Rectal smooth muscle tissue (tissue), 1 donor: ENCODE measurements around the gene PI16.

Experiments used
- H3K27ac ChIP-seq: one replicate; pipeline ENCODE4 v1.7.0; 2013; ENCODE audit warnings: low read depth, low read length, inconsistent platforms
- H3K27me3 ChIP-seq: one replicate; pipeline ENCODE4 v1.7.0; 2013; ENCODE audit warnings: low read length; ENCODE audit not compliant: control insufficient read depth, insufficient read depth
- H3K36me3 ChIP-seq: one replicate; pipeline ENCODE4 v1.7.0; 2013; ENCODE audit warnings: low read length; ENCODE audit not compliant: control insufficient read depth, insufficient read depth
- H3K4me1 ChIP-seq: one replicate; pipeline ENCODE4 v1.7.0; 2013; ENCODE audit warnings: low read length; ENCODE audit not compliant: control insufficient read depth, insufficient read depth
- H3K4me3 ChIP-seq: one replicate; pipeline ENCODE4 v1.7.0; 2013; ENCODE audit warnings: low read length
- H3K9ac ChIP-seq: one replicate; pipeline ENCODE4 v1.7.0; 2013; ENCODE audit warnings: low read length

The PI16 gene

GRCh38 chr6:36920049-36920448 is 34.5 kb upstream of the PI16 start:
- no peak overlapping the region for H3K27ac ChIP-seq
- no peaks in the 10 kb centered on the region for H3K27me3 ChIP-seq
- no peak overlapping the region for H3K4me3 ChIP-seq
- H3K4me1 ChIP-seq = peaks cover 19% of the 10 kb centered on the region
- H3K9ac ChIP-seq = no peak overlapping the region
- H3K36me3 ChIP-seq = peaks cover 26% of the 10 kb centered on the region

DNA sequence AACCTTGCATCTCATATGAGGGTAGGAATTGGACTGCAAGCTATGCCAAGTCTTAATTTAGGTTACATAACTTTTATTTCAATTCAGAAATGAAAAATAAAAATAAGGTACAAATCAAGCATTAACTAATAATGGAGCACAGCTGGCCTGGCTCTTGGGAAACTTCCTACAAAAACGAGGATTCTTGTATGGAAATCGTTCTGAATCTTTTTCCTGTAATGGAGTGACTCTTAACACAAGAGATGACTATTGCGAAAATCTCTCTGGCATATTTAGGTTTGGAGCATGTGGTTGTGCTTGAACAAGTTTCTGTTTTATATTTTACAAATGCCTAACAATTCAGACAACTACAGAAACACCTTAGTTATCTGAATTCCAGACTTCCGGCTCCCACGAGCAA is 34.0 kb upstream of the PI16 start:
- Histone ChIP-seq H3K9ac (no peak overlapping the region), H3K27ac (no peak overlapping the region), H3K4me1 (peaks cover 19% of the 10 kb centered on the region), H3K4me3 (no peak overlapping the region), H3K36me3 (peaks cover 24% of the 10 kb centered on the region), H3K27me3 (no peaks in the 10 kb centered on the region)

DNA sequence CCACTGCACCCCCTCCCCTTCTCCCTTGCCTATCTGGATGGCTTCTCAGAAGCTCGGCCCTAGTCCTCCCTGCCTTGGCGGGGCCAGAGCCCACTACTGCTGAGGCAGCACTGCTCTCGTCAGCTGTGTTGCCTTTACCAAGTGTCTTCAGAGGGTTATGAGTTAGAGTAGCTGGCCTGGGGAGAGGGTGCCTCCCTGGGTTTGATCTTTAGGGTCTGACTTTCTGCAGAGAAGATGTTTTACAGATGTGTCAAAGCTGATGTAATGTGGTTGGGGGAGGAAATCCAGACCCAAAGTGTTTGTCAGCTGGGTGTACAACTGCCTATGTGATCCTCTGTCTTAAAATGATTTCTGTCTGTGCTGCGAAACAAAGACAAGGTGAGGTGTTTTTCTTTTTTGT is 30.4 kb upstream of the PI16 start:
- Histone ChIP-seq H3K27me3 (no peaks in the 10 kb centered on the region), H3K4me1 (peaks cover 4% of the 10 kb centered on the region), H3K27ac (no peak overlapping the region), H3K36me3 (peaks cover 15% of the 10 kb centered on the region), H3K4me3 (no peak overlapping the region), H3K9ac (no peak overlapping the region)

DNA sequence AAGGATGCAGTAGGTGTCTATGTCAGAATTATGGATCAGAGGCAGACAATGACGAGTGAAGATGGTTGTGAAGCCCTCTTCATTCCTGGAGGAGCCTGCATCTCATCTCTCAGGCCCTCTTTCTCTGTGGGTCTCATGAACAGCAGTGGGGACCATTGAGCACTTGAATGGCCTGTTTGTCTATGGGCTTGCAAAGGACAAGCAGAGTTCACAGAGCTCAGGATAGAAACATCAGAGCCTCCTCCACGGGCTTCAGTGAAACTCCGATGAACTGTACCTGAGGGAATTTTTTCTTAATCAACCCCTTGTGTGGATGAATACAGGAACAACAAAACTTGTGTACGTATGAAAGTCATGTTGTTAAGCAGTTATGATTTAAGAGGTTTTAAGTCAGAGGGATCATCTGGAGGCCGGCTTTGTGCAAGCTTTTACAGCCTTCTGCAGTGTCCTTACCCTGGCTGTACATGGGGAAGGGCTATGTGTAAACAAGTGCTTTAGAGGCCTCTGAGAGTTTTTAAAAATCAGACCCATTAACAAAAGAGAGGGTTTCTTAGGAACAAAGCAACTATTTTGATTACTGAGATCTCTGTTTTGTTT is 29.7 kb upstream of the PI16 start:
- H3K4me3 ChIP-seq = no peak overlapping the region
- H3K27me3 ChIP-seq = no peaks in the 10 kb centered on the region
- H3K4me1 ChIP-seq = peaks cover 4% of the 10 kb centered on the region
- no peak overlapping the region for H3K9ac ChIP-seq
- no peak overlapping the region for H3K27ac ChIP-seq
- H3K36me3 ChIP-seq = peaks cover 15% of the 10 kb centered on the region

- Histone ChIP-seq H3K27me3 (no peaks in the 10 kb centered on the region), H3K4me3 (no peak overlapping the region), H3K4me1 (peaks cover 4% of the 10 kb centered on the region), H3K36me3 (peaks cover 15% of the 10 kb centered on the region), H3K27ac (no peak overlapping the region), H3K9ac (no peak overlapping the region)
Observed at GRCh38 chr6:36925809-36926208, 28.7 kb upstream of the PI16 start.

- Histone ChIP-seq H3K27ac (peak overlapping the region; percentile 52), H3K9ac (no peak overlapping the region)
Observed at GRCh38 chr6:36926708-36927513, 27.6 kb upstream of the PI16 start.

GRCh38 chr6:36927691-36928546 is 26.6 kb upstream of the PI16 start:
- H3K4me1 ChIP-seq = peaks cover 4% of the 10 kb centered on the region
- H3K9ac ChIP-seq = no peak overlapping the region
- H3K36me3 ChIP-seq = peaks cover 15% of the 10 kb centered on the region
- peak overlapping the region; percentile 25 for H3K27ac ChIP-seq
- no peak overlapping the region for H3K4me3 ChIP-seq
- H3K27me3 ChIP-seq = no peaks in the 10 kb centered on the region

More at GRCh38 chr6:36926708-36927513, 27.6 kb upstream of the PI16 start:
- Histone ChIP-seq H3K4me3 (no peak overlapping the region), H3K4me1 (peaks cover 4% of the 10 kb centered on the region), H3K36me3 (peaks cover 15% of the 10 kb centered on the region), H3K27me3 (no peaks in the 10 kb centered on the region)

- H3K36me3 ChIP-seq = peaks cover 9% of the 10 kb centered on the region
- no peak overlapping the region for H3K4me3 ChIP-seq
- H3K27me3 ChIP-seq = no peaks in the 10 kb centered on the region
- H3K27ac ChIP-seq = peak overlapping the region; percentile 25
- peaks cover 4% of the 10 kb centered on the region for H3K4me1 ChIP-seq
- H3K9ac ChIP-seq = no peak overlapping the region
Observed at GRCh38 chr6:36928547-36928918, 26.0 kb upstream of the PI16 start.

DNA sequence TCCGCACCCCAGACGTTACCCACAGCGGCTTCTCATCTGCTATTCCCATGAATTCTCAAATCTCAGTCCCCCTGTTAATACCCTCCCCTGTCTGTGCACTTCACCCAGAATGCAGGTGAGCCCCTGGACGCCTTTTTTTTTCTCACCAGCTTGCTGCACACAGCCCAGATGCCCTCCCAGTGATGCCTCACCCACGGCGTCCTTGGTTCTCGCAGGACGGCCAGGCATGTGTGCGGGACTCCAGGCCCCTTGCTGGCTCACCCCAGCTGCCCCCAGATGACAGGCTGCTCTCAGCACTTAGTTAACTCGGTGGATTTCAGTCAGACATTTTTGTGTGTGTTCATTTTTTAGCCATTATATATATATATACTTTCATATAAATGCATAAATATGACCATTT is 25.4 kb upstream of the PI16 start:
- H3K27ac ChIP-seq = no peak overlapping the region
- H3K36me3 ChIP-seq = peaks cover 3% of the 10 kb centered on the region
- no peak overlapping the region for H3K9ac ChIP-seq
- no peak overlapping the region for H3K4me3 ChIP-seq
- peaks cover under 1% of the 10 kb centered on the region for H3K4me1 ChIP-seq
- no peaks in the 10 kb centered on the region for H3K27me3 ChIP-seq

DNA sequence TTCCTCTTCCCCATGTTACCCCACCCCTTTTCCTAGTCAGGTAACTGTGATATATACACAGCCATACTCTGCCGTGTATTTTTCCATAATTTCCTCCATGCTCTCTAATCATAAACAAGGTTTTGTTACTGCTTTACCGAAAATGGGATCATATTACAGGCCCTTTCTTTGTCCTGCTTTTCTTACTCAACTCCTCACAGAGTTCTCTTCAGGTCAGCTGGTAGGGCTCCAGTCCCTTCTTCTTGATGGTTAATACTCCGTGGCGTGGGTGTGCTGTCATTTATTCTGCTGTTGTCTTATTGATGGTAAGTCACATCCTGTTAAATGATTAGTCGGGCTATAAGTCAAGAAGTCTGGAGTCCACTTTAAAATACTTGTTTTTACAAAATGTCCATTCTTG is 24.9 kb upstream of the PI16 start:
- H3K4me3 ChIP-seq = no peak overlapping the region
- peaks cover 2% of the 10 kb centered on the region for H3K36me3 ChIP-seq
- H3K9ac ChIP-seq = no peak overlapping the region
- no peak overlapping the region for H3K27ac ChIP-seq
- H3K4me1 ChIP-seq = no peaks in the 10 kb centered on the region
- H3K27me3 ChIP-seq = no peaks in the 10 kb centered on the region

- no peak overlapping the region for H3K27ac ChIP-seq
- no peaks in the 10 kb centered on the region for H3K4me1 ChIP-seq
- H3K9ac ChIP-seq = no peak overlapping the region
- no peaks in the 10 kb centered on the region for H3K36me3 ChIP-seq
- no peak overlapping the region for H3K4me3 ChIP-seq
- H3K27me3 ChIP-seq = no peaks in the 10 kb centered on the region
Observed at GRCh38 chr6:36930483-36930882, 24.1 kb upstream of the PI16 start.

DNA sequence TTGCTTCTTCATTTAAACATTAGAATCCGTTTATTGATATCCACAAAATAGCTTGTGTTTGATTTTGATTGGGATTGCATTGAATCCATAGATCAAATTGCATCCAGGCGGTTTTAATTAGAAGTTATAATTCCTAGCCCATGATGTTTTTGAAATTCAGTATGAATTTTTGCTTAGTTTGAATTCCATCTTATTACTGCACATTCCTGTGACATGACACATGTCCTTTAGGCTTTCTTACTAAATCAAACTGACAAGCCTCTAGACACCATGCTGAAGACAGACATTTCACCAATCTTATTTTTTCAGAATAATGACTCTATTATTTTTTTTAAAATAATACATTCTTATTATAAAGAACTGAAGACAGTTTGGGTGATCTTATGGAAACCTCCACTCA is 21.4 kb upstream of the PI16 start:
- Histone ChIP-seq H3K27me3 (no peaks in the 10 kb centered on the region), H3K4me3 (no peak overlapping the region), H3K36me3 (no peaks in the 10 kb centered on the region), H3K9ac (no peak overlapping the region), H3K4me1 (no peaks in the 10 kb centered on the region), H3K27ac (no peak overlapping the region)
